ENCODE measurements around the gene MERTK.
A peak's percentile ranks its signal among the peaks of the same experiment; 100 is the strongest.
"Not testable (repeated sequence)": the region's sequence is repeated elsewhere in the genome, so short reads cannot be mapped to it uniquely, and the experiment has no call there.

The MERTK gene

GRCh38 chr2:111897924-111898702, at the start of gene MERTK:
MERTK (plus strand) TSS chr2:111898607; CDS start chr2:111898736, 129 bp downstream.
- peak in 1 of 2 donors; percentile 57 for DNase-seq

- DNase-seq, result not testable (repeated sequence)
These were observed 47.8 kb upstream of the MERTK start for GRCh38 chr2:111850646-111851045.

GRCh38 chr2:111852544-111852943, 45.9 kb upstream of the MERTK start:
- DNase-seq, result not testable (repeated sequence)

- DNase-seq, result not testable (repeated sequence)
These were observed 38.4 kb upstream of the MERTK start for GRCh38 chr2:111860005-111860404.

- DNase-seq, result not testable (repeated sequence)
These were observed 33.3 kb upstream of the MERTK start for GRCh38 chr2:111865124-111865523.

GRCh38 chr2:111872806-111873205, 25.6 kb upstream of the MERTK start:
- not testable (repeated sequence) for DNase-seq

GRCh38 chr2:111883661-111884591, 14.5 kb upstream of the MERTK start, which contains the start of gene ANAPC1:
ANAPC1 (minus strand) TSS chr2:111884193; CDS start chr2:111880825, 3,368 bp downstream.
- DNase-seq, result peak; percentile 60 to 63

- DNase-seq, result no peak
These were observed 13.8 kb upstream of the MERTK start for GRCh38 chr2:111884592-111884964.

GRCh38 chr2:111896024-111896423, 2.4 kb upstream of the MERTK start:
- DNase-seq, result no peak

- DNase-seq, result no peak
These were observed 1.8 kb upstream of the MERTK start for GRCh38 chr2:111896576-111896975.

GRCh38 chr2:111897630-111897923, 830 bp upstream of the MERTK start:
- no peak for DNase-seq

- no peak for DNase-seq
These were observed 502 bp downstream of the MERTK start for GRCh38 chr2:111898703-111899514.

- DNase-seq, result no peak
These were observed 2.5 kb downstream of the MERTK start for GRCh38 chr2:111900859-111901258.

- no peak for DNase-seq
These were observed 5.1 kb downstream of the MERTK start for GRCh38 chr2:111903516-111903915.

- DNase-seq, result no peak
These were observed 5.6 kb downstream of the MERTK start for GRCh38 chr2:111903930-111904439.

GRCh38 chr2:111904726-111905474, 6.5 kb downstream of the MERTK start:
- DNase-seq, result no peak

- DNase-seq, result not testable (repeated sequence)
These were observed 7.1 kb downstream of the MERTK start for GRCh38 chr2:111905475-111905869.

- no peak for DNase-seq
These were observed 7.8 kb downstream of the MERTK start for GRCh38 chr2:111905990-111906735.

- DNase-seq, result no peak
These were observed 10.2 kb downstream of the MERTK start for GRCh38 chr2:111908578-111908977.

- DNase-seq, result no peak
These were observed 10.7 kb downstream of the MERTK start for GRCh38 chr2:111909079-111909478.

- DNase-seq, result not testable (repeated sequence)
These were observed 11.6 kb downstream of the MERTK start for GRCh38 chr2:111909997-111910396.

Data from bone marrow (tissue), 2 donors.